H1 (cell line): ENCODE results near the gene LRP5. TPM values are rescaled to one million over a fixed set of nuclear protein-coding genes. Genes with fewer than 3 reads are reported as not detected.

ENCODE experiments used
- CTCF ChIA-PET: fragments of 300-600 bp; sonication (Branson Sonifier 250); formaldehyde crosslinking; loops from one replicate; lab custom pipeline; 2021; ENCODE audit not compliant: partially characterized antibody; lab: Charles Lee
- POLR2A ChIA-PET: fragments of 300-600 bp; sonication (Branson Sonifier 250); formaldehyde crosslinking; loops from one replicate; lab custom pipeline; 2021; ENCODE audit warnings: inconsistent platforms; ENCODE audit not compliant: partially characterized antibody; lab: Charles Lee
- DNase-seq, 2 experiments: peaks; one replicate each; pipeline versions ENCODE4 v3.0.0 to v3.0.0-alpha.2; 2010 to 2022; ENCODE audit warnings: low spot score in 2 of 2, low read depth in 1 of 2, mixed read lengths in 1 of 2
- FAIRE-seq: peaks from 2 replicates; lab custom pipeline; 2011; peaks lifted over from hg19 to GRCh38; lab: Jason Lieb, UNC
- H2AFZ ChIP-seq: 2 replicates; pipeline ENCODE4 v1.8.1; 2012; ENCODE audit warnings: low read length, inconsistent platforms
- H2AK5ac ChIP-seq: 2 replicates; pipeline ENCODE4 v1.6.1; 2013; ENCODE audit warnings: low read depth, low read length
- H2BK120ac ChIP-seq: replicated peaks from 2 replicates; pipeline ENCODE3; 2013; ENCODE audit warnings: low read depth, low read length, inconsistent platforms
- H2BK12ac ChIP-seq: 2 replicates; pipeline ENCODE4 v1.6.1; 2013; ENCODE audit warnings: low read depth, low read length
- H2BK15ac ChIP-seq: 2 replicates; pipeline ENCODE4 v1.6.1; 2013; ENCODE audit warnings: low read length
- H2BK20ac ChIP-seq: 2 replicates; pipeline ENCODE4 v1.6.1; 2013; ENCODE audit warnings: low read length
- H2BK5ac ChIP-seq: 2 replicates; pipeline ENCODE4 v1.6.1; 2013; ENCODE audit warnings: low read depth, low read length
- H3K14ac ChIP-seq: 2 replicates; pipeline ENCODE4 v1.6.1; 2013; ENCODE audit warnings: inconsistent platforms; ENCODE audit not compliant: insufficient read length
- H3K18ac ChIP-seq: 2 replicates; pipeline ENCODE4 v1.6.1; 2013; ENCODE audit warnings: low read length; ENCODE audit errors: extremely low read depth
- H3K23ac ChIP-seq: 2 replicates; pipeline ENCODE4 v1.6.1; 2013; ENCODE audit warnings: inconsistent platforms; ENCODE audit not compliant: insufficient read length
- H3K23me2 ChIP-seq: 2 replicates; pipeline ENCODE4 v1.6.1; 2013; ENCODE audit warnings: low read depth, low read length
- H3K27ac ChIP-seq: 2 replicates; pipeline ENCODE4 v1.6.1; 2011; ENCODE audit warnings: low read depth, low read length, inconsistent platforms
- H3K27me3 ChIP-seq, 4 experiments: replicated peaks in 1 of 4; 1 replicate in 1 of 4; 2 replicates in 3 of 4; pipeline versions ENCODE4 v1.6.1 to v1.8.1; 2011 to 2013; ENCODE audit warnings: low read length in 3 of 4, mild to moderate bottlenecking in 3 of 4, inconsistent platforms in 2 of 4, mixed read lengths in 2 of 4, moderate library complexity in 1 of 4; ENCODE audit not compliant: control insufficient read depth in 3 of 4, insufficient read depth in 3 of 4; ENCODE audit errors: extremely low read depth in 1 of 4
- H3K36me3 ChIP-seq, 4 experiments: 2 replicates each; pipeline versions ENCODE4 v1.6.1 to v1.8.1; 2011 to 2013; ENCODE audit warnings: mild to moderate bottlenecking in 4 of 4, low read length in 3 of 4, moderate library complexity in 2 of 4, control low read depth in 1 of 4, inconsistent platforms in 1 of 4; ENCODE audit not compliant: insufficient read depth in 4 of 4, control insufficient read depth in 2 of 4
- H3K4ac ChIP-seq: replicated peaks from 2 replicates; pipeline ENCODE3; 2013; ENCODE audit warnings: low read length, low read depth, mixed read lengths, inconsistent platforms; ENCODE audit not compliant: insufficient read length
- H3K4me1 ChIP-seq, 4 experiments: replicated peaks in 1 of 4; 1 replicate in 1 of 4; 2 replicates in 3 of 4; pipeline versions ENCODE4 v1.6.1 to v1.8.1; 2011 to 2013; ENCODE audit warnings: low read length in 3 of 4, inconsistent platforms in 2 of 4, mixed read lengths in 1 of 4; ENCODE audit not compliant: insufficient read depth in 4 of 4, control insufficient read depth in 3 of 4
- H3K4me2 ChIP-seq, 2 experiments: 2 replicates each; pipeline versions ENCODE4 v1.6.1 to v1.8.1; 2011 to 2013; ENCODE audit warnings: low read depth in 2 of 2, low read length in 2 of 2, control low read depth in 1 of 2, inconsistent platforms in 1 of 2, mild to moderate bottlenecking in 1 of 2; ENCODE audit not compliant: insufficient read depth in 1 of 2
- H3K4me3 ChIP-seq, 4 experiments: fragments of 200-600, 300-600 bp in 1 of 4; sonication (generic), shearing (Covaris generic), sonication (Bioruptor Twin) in 1 of 4; 2 replicates each; pipeline versions ENCODE4 v1.5.1 to v1.8.1; 2011 to 2016; ENCODE audit warnings: low read length in 4 of 4, low read depth in 3 of 4, control low read depth in 2 of 4, inconsistent platforms in 2 of 4, mild to moderate bottlenecking in 2 of 4, mixed read lengths in 1 of 4, moderate library complexity in 1 of 4; ENCODE audit not compliant: insufficient read depth in 2 of 4; ENCODE audit errors: extremely low read depth in 1 of 4
- H3K56ac ChIP-seq: replicated peaks from 2 replicates; pipeline ENCODE3; 2013; ENCODE audit warnings: low read depth, mild to moderate bottlenecking, mixed read lengths, low read length, inconsistent platforms; ENCODE audit not compliant: insufficient read length
- H3K79me1 ChIP-seq: 2 replicates; pipeline ENCODE4 v1.6.1; 2013; ENCODE audit warnings: low read depth, low read length, control low read depth
- H3K79me2 ChIP-seq, 2 experiments: 2 replicates each; pipeline versions ENCODE4 v1.6.1 to v1.8.1; 2012 to 2013; ENCODE audit warnings: low read length in 2 of 2, mild to moderate bottlenecking in 2 of 2, inconsistent platforms in 1 of 2; ENCODE audit not compliant: insufficient read depth in 2 of 2, control insufficient read depth in 1 of 2
- H3K9ac ChIP-seq, 4 experiments: replicated peaks in 1 of 4; 1 replicate in 1 of 4; 2 replicates in 3 of 4; pipeline versions ENCODE4 v1.6.1 to v1.8.1; 2011 to 2013; ENCODE audit warnings: low read depth in 3 of 4, low read length in 3 of 4, control low read depth in 2 of 4, mild to moderate bottlenecking in 2 of 4, moderate library complexity in 2 of 4, inconsistent platforms in 1 of 4; ENCODE audit errors: extremely low read depth in 1 of 4
- H3K9me3 ChIP-seq, 2 experiments: 2 replicates each; pipeline versions ENCODE4 v1.6.1 to v1.8.1; 2012 to 2013; ENCODE audit warnings: mild to moderate bottlenecking in 2 of 2, moderate library complexity in 2 of 2, control low read depth in 1 of 2, inconsistent platforms in 1 of 2, low read depth in 1 of 2, low read length in 1 of 2, mixed read lengths in 1 of 2; ENCODE audit not compliant: insufficient read depth in 2 of 2
- H4K20me1 ChIP-seq, 2 experiments: replicated peaks in 1 of 2; 2 replicates each; pipeline versions ENCODE3 to v1.8.1; 2011 to 2013; ENCODE audit warnings: inconsistent platforms in 2 of 2, low read length in 2 of 2, mild to moderate bottlenecking in 1 of 2; ENCODE audit not compliant: insufficient read depth in 2 of 2, control insufficient read depth in 1 of 2
- H4K5ac ChIP-seq: 2 replicates; pipeline ENCODE4 v1.6.1; 2013; ENCODE audit warnings: low read length, low read depth, mixed read lengths, inconsistent platforms; ENCODE audit not compliant: insufficient read length
- H4K8ac ChIP-seq: 2 replicates; pipeline ENCODE4 v1.8.0; 2013; ENCODE audit warnings: mild to moderate bottlenecking, moderate library complexity, low read length, inconsistent platforms; ENCODE audit not compliant: insufficient read depth; ENCODE audit errors: extremely low read depth
- H4K91ac ChIP-seq: replicated peaks from 2 replicates; pipeline ENCODE3; 2013; ENCODE audit warnings: low read length, mixed read lengths, inconsistent platforms; ENCODE audit not compliant: insufficient read length
- ASH2L ChIP-seq: fragments of 200-600, 300-600 bp; sonication (generic); IDR thresholded peaks from one replicate; pipeline ENCODE4 v1.7.1; 2017; ENCODE audit warnings: low read length
- CEBPB ChIP-seq: IDR thresholded peaks from 2 replicates; pipeline ENCODE4 v1.6.1; 2012; ENCODE audit warnings: low read depth, low read length
- CTBP2 ChIP-seq: IDR thresholded peaks from 2 replicates; pipeline ENCODE4 v1.7.0; 2011; ENCODE audit warnings: borderline replicate concordance, mild to moderate bottlenecking, moderate library complexity, mixed read lengths, low read length; ENCODE audit not compliant: insufficient read depth, insufficient read length
- E2F6 ChIP-seq: IDR thresholded peaks from 2 replicates; pipeline ENCODE4 v1.6.1; 2012; ENCODE audit warnings: inconsistent platforms
- GTF2F1 ChIP-seq: IDR thresholded peaks from 2 replicates; pipeline ENCODE4 v1.6.1; 2012; ENCODE audit warnings: low read depth, low read length, improper control_type of control experiment, borderline replicate concordance
- MAFK ChIP-seq: IDR thresholded peaks from 2 replicates; pipeline ENCODE4 v1.6.1; 2012; ENCODE audit warnings: low read depth, mild to moderate bottlenecking, improper control_type of control experiment, low read length
- POLR2AphosphoS5 ChIP-seq: IDR thresholded peaks from 2 replicates; pipeline ENCODE4 v1.6.1; 2011; ENCODE audit warnings: low read depth, low read length
- RBBP5 ChIP-seq: IDR thresholded peaks from 2 replicates; pipeline ENCODE4 v1.7.1; 2012; ENCODE audit warnings: low read depth, mild to moderate bottlenecking, inconsistent platforms, low read length, moderate library complexity, borderline replicate concordance
- TAF1 ChIP-seq: IDR thresholded peaks from 2 replicates; pipeline ENCODE4 v1.6.1; 2011; ENCODE audit warnings: mild to moderate bottlenecking, low read depth, low read length
- TEAD4 ChIP-seq: IDR thresholded peaks from 2 replicates; pipeline ENCODE4 v1.6.1; 2012; ENCODE audit warnings: low read depth, low read length, inconsistent platforms, mixed read lengths
- WGBS, 2 experiments: shearing (Covaris generic) in 1 of 2; methylation state at CpG; one replicate each; pipeline versions ENCODE4 v1.1.6 to v1.1.7; 2013 to 2015; ENCODE audit warnings: low lambda C conversion rate in 2 of 2, mixed read lengths in 2 of 2, inconsistent platforms in 1 of 2, low coverage in 1 of 2, missing lambda C conversion rate in 1 of 2; ENCODE audit not compliant: insufficient replicate concordance in 2 of 2, insufficient coverage in 1 of 2, insufficient read length in 1 of 2; ENCODE audit errors: extremely low coverage in 1 of 2, missing lambda C conversion rate in 1 of 2; 5-methylcytosine and 5-hydroxymethylcytosine counted together
- polyA plus RNA-seq, 7 experiments: library from polyadenylated mRNA; depleted of rRNA in 3 of 7; stranded (reverse) in 5 of 7; unstranded in 2 of 7; fragments of >200 nt in 5 of 7; fragments of 200-250 nt in 2 of 7; gene quantifications; 1 replicate in 5 of 7; 2 replicates in 1 of 7; 4 replicates in 1 of 7; pipeline versions ENCODE4 v1.2.1 to v1.2.3, GENCODE V29; 2011 to 2013; ENCODE audit warnings: missing spikeins in 2 of 7, mixed read lengths in 2 of 7
- total RNA-seq: library from RNA; stranded (reverse); fragmentation: NEBNext Ultra II Directional; extraction: Animal tissue kit (Norgen Biotek cat#: 25700); gene quantifications from 2 replicates; pipeline ENCODE4 v1.2.1, GENCODE V29; 2021

Gene LRP5
- total and polyA plus RNA-seq, 2 of the 8 experiments (the other 6 are each of a cell fraction or from before 2014, with no cell fraction given) = 19.0 to 38.9 TPM

GRCh38 chr11:68460741-68461574 lies 148.6 kb downstream of the LRP5 start, which contains the start of gene PPP6R3:
Gene PPP6R3, plus strand, starts transcription at chr11:68460752. Its CDS starts 76,913 bp downstream, at chr11:68537665.
- WGBS, 2 experiments = 5% methylated on average over 19 of the region's 92 CpGs; no CpG with 5 or more reads in 1 of the 2 experiments
- Histone ChIP-seq H3K56ac (no peak within 1 kb of the TSS), H3K9me3 (no peaks in the 10 kb centered on the region), H3K79me2 (peaks cover 48 to 51% of the 10 kb centered on the region in 2 experiments), H3K4me1 (peaks cover 0 to 8% (median 3%) of the 10 kb centered on the region in 4 experiments; a peak in 6 of 7 replicates), H3K23me2 (peaks cover 12% of the 10 kb centered on the region), H2BK12ac (no peak within 1 kb of the TSS), H2BK15ac (no peak within 1 kb of the TSS), H2BK120ac (no peak within 1 kb of the TSS), H3K36me3 (no peaks in the 10 kb centered on the region; a peak in 2 of 8 replicates), H2AK5ac (no peak within 1 kb of the TSS; the same call in 1 of the 2 replicates), H3K27me3 (no peaks in the 10 kb centered on the region), H4K20me1 (peaks cover 25 to 30% of the 10 kb centered on the region in 2 experiments), H3K14ac (no peak within 1 kb of the TSS), H3K4me2 (peak within 1 kb of the TSS; percentile 98), H4K8ac (peak within 1 kb of the TSS; percentile 99; the same call in 1 of the 2 replicates), H2BK20ac (no peak within 1 kb of the TSS), H3K23ac (no peak within 1 kb of the TSS), H3K4ac (no peak within 1 kb of the TSS), H3K9ac (peak within 1 kb of the TSS; percentile 85 to 97 (median 95)), H3K18ac (peak within 1 kb of the TSS; percentile 71), H4K91ac (peak within 1 kb of the TSS; percentile 30), H2BK5ac (peak within 1 kb of the TSS; percentile 75), H4K5ac (peak within 1 kb of the TSS; percentile 51), H3K27ac (peak within 1 kb of the TSS; percentile 97), H2AFZ (no peak within 1 kb of the TSS), H3K79me1 (peaks cover 6% of the 10 kb centered on the region), H3K4me3 (peak within 1 kb of the TSS; percentile 92 to 99 (median 95))
- FAIRE-seq (no peak), DNase-seq (no peak)
- CTCF ChIA-PET = interaction anchor here (1.0 kb wide), 1 partner anchor 13 kb away, joined by 3 read pairs; no protein-coding TSS in a partner anchor
- POLR2A ChIA-PET = interaction anchor here (0.9 to 2.1 kb wide), 8 partner anchors 9 to 223 kb away, joined by 3 to 8 read pairs (median 4); partner anchors contain the start of gene C11orf24
- no peak for TF ChIP-seq CEBPB
- TF ChIP-seq MAFK = no peak
- TF ChIP-seq GTF2F1 = no peak
- no peak for TF ChIP-seq CTBP2
- TF ChIP-seq TEAD4 = peak; percentile 71; the same call in 1 of the 2 replicates
- peak; percentile 86 for TF ChIP-seq POLR2AphosphoS5
- peak; percentile 35; the same call in 1 of the 2 replicates for TF ChIP-seq RBBP5
- peak; percentile 42; the same call in 1 of the 2 replicates for TF ChIP-seq E2F6
- peak; percentile 9 for TF ChIP-seq ASH2L
- peak; percentile 79 for TF ChIP-seq TAF1
